Ectodermal cell (in vitro differentiated cells): ENCODE data around the gene PRR29.
"Not testable (repeated sequence)": the region's sequence is repeated elsewhere in the genome, so short reads cannot be mapped to it uniquely, and the experiment has no call there.

ENCODE experiments used
- H3K27ac ChIP-seq: 2 replicates; pipeline ENCODE4 v1.7.0; 2013; ENCODE audit warnings: mild to moderate bottlenecking, low read depth, low read length; ENCODE audit not compliant: insufficient read depth, poor library complexity, severe bottlenecking
- H3K27me3 ChIP-seq: 2 replicates; pipeline ENCODE4 v1.7.0; 2013; ENCODE audit warnings: mild to moderate bottlenecking, low read length; ENCODE audit not compliant: insufficient read depth, control insufficient read depth, poor library complexity, severe bottlenecking
- H3K36me3 ChIP-seq: one replicate; pipeline ENCODE4 v1.7.0; 2013; ENCODE audit warnings: low read length; ENCODE audit not compliant: control insufficient read depth, insufficient read depth
- H3K4me1 ChIP-seq: one replicate; pipeline ENCODE4 v1.7.0; 2013; ENCODE audit warnings: low read length; ENCODE audit not compliant: control insufficient read depth, insufficient read depth
- H3K4me3 ChIP-seq: 2 replicates; pipeline ENCODE4 v1.7.0; 2013; ENCODE audit warnings: low read depth, low read length, control low read depth; ENCODE audit not compliant: insufficient read depth
- H3K9me3 ChIP-seq: 2 replicates; pipeline ENCODE4 v1.7.0; 2013; ENCODE audit warnings: mild to moderate bottlenecking, low read length, moderate library complexity; ENCODE audit not compliant: control insufficient read depth
- WGBS, 2 experiments: methylation state at CpG; one replicate each; pipeline ENCODE4 v1.1.7; 2013; ENCODE audit warnings: missing lambda C conversion rate in 2 of 2; 5-methylcytosine and 5-hydroxymethylcytosine counted together

PRR29 gene

GRCh38 chr17:64004903-64005733 is 7.0 kb downstream of the PRR29 start:
- WGBS, 2 experiments = 89 to 92% methylated on average over 19 of the region's 19 CpGs
- H3K9me3 ChIP-seq = no peaks in the 10 kb centered on the region
- H3K36me3 ChIP-seq = no peaks in the 10 kb centered on the region
- no peaks in the 10 kb centered on the region for H3K27me3 ChIP-seq
- no peak overlapping the region for H3K4me3 ChIP-seq
- no peak overlapping the region for H3K27ac ChIP-seq
- H3K4me1 ChIP-seq = peaks cover 7% of the 10 kb centered on the region

- H3K27me3 ChIP-seq = no peaks in the 10 kb centered on the region
- no peak overlapping the region for H3K4me3 ChIP-seq
- 66 to 70% methylated on average over 6 of the region's 6 CpGs for WGBS, 2 experiments
- peaks cover 7% of the 10 kb centered on the region for H3K4me1 ChIP-seq
- H3K27ac ChIP-seq = no peak overlapping the region
- no peaks in the 10 kb centered on the region for H3K36me3 ChIP-seq
- no peaks in the 10 kb centered on the region for H3K9me3 ChIP-seq
Measured at GRCh38 chr17:64005734-64006167, 7.6 kb downstream of the PRR29 start.

- Histone ChIP-seq H3K4me1 (peaks cover 7% of the 10 kb centered on the region), H3K9me3 (no peaks in the 10 kb centered on the region), H3K27ac (no peak overlapping the region), H3K27me3 (no peaks in the 10 kb centered on the region), H3K4me3 (no peak overlapping the region), H3K36me3 (no peaks in the 10 kb centered on the region)
- 89 to 93% methylated on average over 13 of the region's 13 CpGs for WGBS, 2 experiments
Measured at GRCh38 chr17:64006361-64007088, 8.4 kb downstream of the PRR29 start.

- 89 to 93% methylated on average over 5 of the region's 5 CpGs for WGBS, 2 experiments
- not testable (repeated sequence) for H3K27me3 ChIP-seq, H3K4me3 ChIP-seq, H3K4me1 ChIP-seq, H3K27ac ChIP-seq, H3K9me3 ChIP-seq, H3K36me3 ChIP-seq
Measured at GRCh38 chr17:64007089-64007837, 9.1 kb downstream of the PRR29 start.

GRCh38 chr17:64007838-64008282 is 9.7 kb downstream of the PRR29 start:
- H3K4me3 ChIP-seq = no peak overlapping the region
- no peak overlapping the region for H3K27ac ChIP-seq
- H3K4me1 ChIP-seq = peaks cover 7% of the 10 kb centered on the region
- no peaks in the 10 kb centered on the region for H3K36me3 ChIP-seq
- no peaks in the 10 kb centered on the region for H3K27me3 ChIP-seq
- 83 to 86% methylated on average over 5 of the region's 5 CpGs for WGBS, 2 experiments
- no peaks in the 10 kb centered on the region for H3K9me3 ChIP-seq

GRCh38 chr17:64008346-64008745 is 10.2 kb downstream of the PRR29 start:
- Histone ChIP-seq H3K9me3 (no peaks in the 10 kb centered on the region), H3K4me3 (no peak overlapping the region), H3K27ac (no peak overlapping the region), H3K27me3 (no peaks in the 10 kb centered on the region), H3K36me3 (no peaks in the 10 kb centered on the region), H3K4me1 (peaks cover 7% of the 10 kb centered on the region)
- WGBS, 2 experiments = 94 to 96% methylated on average over 5 of the region's 5 CpGs

- Histone ChIP-seq H3K27me3 (no peaks in the 10 kb centered on the region), H3K36me3 (no peaks in the 10 kb centered on the region), H3K4me1 (peaks cover 7% of the 10 kb centered on the region), H3K27ac (no peak overlapping the region), H3K4me3 (no peak overlapping the region), H3K9me3 (no peaks in the 10 kb centered on the region)
- WGBS, 2 experiments = 86% methylated on average over 4 of the region's 4 CpGs
Measured at GRCh38 chr17:64008830-64009229, 10.7 kb downstream of the PRR29 start.

- Histone ChIP-seq H3K27ac (no peak overlapping the region), H3K27me3 (no peaks in the 10 kb centered on the region), H3K36me3 (no peaks in the 10 kb centered on the region), H3K4me3 (no peak overlapping the region), H3K4me1 (peaks cover 7% of the 10 kb centered on the region), H3K9me3 (no peaks in the 10 kb centered on the region)
- WGBS, 2 experiments = 69 to 76% methylated on average over 8 of the region's 8 CpGs
Measured at GRCh38 chr17:64009571-64010402, 11.6 kb downstream of the PRR29 start.

GRCh38 chr17:64015447-64015846 is 17.3 kb downstream of the PRR29 start:
- no peaks in the 10 kb centered on the region for H3K27me3 ChIP-seq
- no peaks in the 10 kb centered on the region for H3K36me3 ChIP-seq
- no peaks in the 10 kb centered on the region for H3K9me3 ChIP-seq
- H3K4me1 ChIP-seq = no peaks in the 10 kb centered on the region
- WGBS, 2 experiments = 88 to 95% methylated on average over 6 of the region's 6 CpGs
- H3K27ac ChIP-seq = no peak overlapping the region
- no peak overlapping the region for H3K4me3 ChIP-seq
